ENCODE data around the gene NOLC1. TPM values are rescaled to one million over a fixed set of nuclear protein-coding genes. Genes with fewer than 3 reads are reported as not detected.

Gene NOLC1
- total and polyA plus RNA-seq, 3 donors from 2014 or later = 46.6 to 63.8 (median 53.7) TPM

- Histone ChIP-seq H3K9me3 (no peaks in the 10 kb centered on the region), H3K36me3 (ENCODE audit: low read depth, missing control alignments) (no peaks in the 10 kb centered on the region), H3K4me1 (peaks cover 10% of the 10 kb centered on the region), H3K4me3 (no peak overlapping the region), H3K27ac (no peak overlapping the region), H3K27me3 (no peaks in the 10 kb centered on the region)
- intact Hi-C loops (cut with DNase I; ENCODE audit: low total_unique reads) = no loop called here
- TF ChIP-seq, protein P1, sequence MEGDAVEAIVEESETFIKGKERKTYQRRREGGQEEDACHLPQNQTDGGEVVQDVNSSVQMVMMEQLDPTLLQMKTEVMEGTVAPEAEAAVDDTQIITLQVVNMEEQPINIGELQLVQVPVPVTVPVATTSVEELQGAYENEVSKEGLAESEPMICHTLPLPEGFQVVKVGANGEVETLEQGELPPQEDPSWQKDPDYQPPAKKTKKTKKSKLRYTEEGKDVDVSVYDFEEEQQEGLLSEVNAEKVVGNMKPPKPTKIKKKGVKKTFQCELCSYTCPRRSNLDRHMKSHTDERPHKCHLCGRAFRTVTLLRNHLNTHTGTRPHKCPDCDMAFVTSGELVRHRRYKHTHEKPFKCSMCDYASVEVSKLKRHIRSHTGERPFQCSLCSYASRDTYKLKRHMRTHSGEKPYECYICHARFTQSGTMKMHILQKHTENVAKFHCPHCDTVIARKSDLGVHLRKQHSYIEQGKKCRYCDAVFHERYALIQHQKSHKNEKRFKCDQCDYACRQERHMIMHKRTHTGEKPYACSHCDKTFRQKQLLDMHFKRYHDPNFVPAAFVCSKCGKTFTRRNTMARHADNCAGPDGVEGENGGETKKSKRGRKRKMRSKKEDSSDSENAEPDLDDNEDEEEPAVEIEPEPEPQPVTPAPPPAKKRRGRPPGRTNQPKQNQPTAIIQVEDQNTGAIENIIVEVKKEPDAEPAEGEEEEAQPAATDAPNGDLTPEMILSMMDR (IDR thresholded peaks at IDR 0.05) = no peak
- TF ChIP-seq POLR2A (IDR thresholded peaks at IDR 0.05) = no peak
- WGBS, 2 donors = 82 to 91% methylated on average over 3 of the region's 3 CpGs
- DNase-seq = no peak
Observed at GRCh38 chr10:102157224-102157623, 5.0 kb downstream of the NOLC1 start.

DNA sequence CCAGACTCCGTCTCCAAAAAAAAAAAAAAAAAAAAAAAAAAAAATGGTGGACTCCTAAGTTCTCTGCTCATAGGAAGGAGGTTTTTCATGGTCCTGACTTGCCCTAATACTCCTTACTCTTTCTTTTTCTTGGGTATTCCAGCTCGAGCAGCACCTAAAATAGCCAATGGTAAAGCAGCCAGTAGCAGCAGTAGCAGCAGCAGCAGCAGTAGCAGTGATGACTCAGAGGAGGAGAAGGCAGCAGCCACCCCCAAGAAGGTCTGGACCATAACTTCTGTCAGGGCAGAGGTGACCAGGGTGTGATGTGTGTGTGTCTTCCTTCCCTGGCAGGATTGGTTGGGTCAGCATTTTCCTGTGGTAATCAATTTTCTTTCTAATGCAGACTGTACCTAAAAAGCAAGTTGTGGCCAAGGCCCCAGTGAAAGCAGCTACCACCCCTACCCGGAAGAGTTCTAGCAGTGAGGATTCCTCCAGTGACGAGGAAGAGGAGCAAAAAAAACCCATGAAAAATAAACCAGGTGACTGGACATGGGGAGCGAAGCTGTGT is 6.9 kb downstream of the NOLC1 start:
- no peak overlapping the region for H3K4me3 ChIP-seq
- H3K36me3 ChIP-seq (ENCODE audit: low read depth, missing control alignments) = no peaks in the 10 kb centered on the region
- 89 to 94% methylated on average over 5 of the region's 5 CpGs for WGBS, 2 donors
- H3K4me1 ChIP-seq = no peaks in the 10 kb centered on the region
- no peak for TF ChIP-seq POLR2A (IDR thresholded peaks at IDR 0.05)
- TF ChIP-seq, protein P1 (IDR thresholded peaks at IDR 0.05) = no peak
- no peak overlapping the region for H3K27ac ChIP-seq
- H3K9me3 ChIP-seq = no peaks in the 10 kb centered on the region
- no peaks in the 10 kb centered on the region for H3K27me3 ChIP-seq
- intact Hi-C loops (cut with DNase I; ENCODE audit: low total_unique reads) = no loop called here
- DNase-seq = no peak

DNA sequence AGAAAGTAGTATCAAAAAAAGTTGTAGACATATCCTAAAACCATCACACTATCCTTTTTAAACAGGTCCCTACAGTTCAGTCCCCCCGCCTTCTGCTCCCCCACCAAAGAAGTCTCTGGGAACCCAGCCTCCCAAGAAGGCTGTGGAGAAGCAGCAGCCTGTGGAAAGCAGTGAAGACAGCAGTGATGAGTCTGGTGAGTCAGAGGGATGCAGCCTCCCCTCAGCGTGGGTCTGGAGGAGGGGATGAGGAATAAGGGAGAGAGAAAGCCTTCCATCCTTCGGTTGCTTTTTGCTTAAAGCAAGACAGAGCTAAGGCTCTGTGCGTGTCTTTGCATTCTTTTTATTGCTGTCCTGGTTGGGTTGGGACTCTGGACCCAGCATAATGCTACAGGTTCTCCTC is 7.6 kb downstream of the NOLC1 start:
- TF ChIP-seq POLR2A (IDR thresholded peaks at IDR 0.05) = no peak
- TF ChIP-seq, protein P1 (IDR thresholded peaks at IDR 0.05) = no peak
- no peak overlapping the region for H3K27ac ChIP-seq
- no peaks in the 10 kb centered on the region for H3K36me3 ChIP-seq (ENCODE audit: low read depth, missing control alignments)
- H3K4me1 ChIP-seq = no peaks in the 10 kb centered on the region
- H3K9me3 ChIP-seq = no peaks in the 10 kb centered on the region
- DNase-seq = no peak
- 92 to 95% methylated on average over 4 of the region's 4 CpGs for WGBS, 2 donors
- no peak overlapping the region for H3K4me3 ChIP-seq
- intact Hi-C loops (cut with DNase I; ENCODE audit: low total_unique reads) = no loop called here
- no peaks in the 10 kb centered on the region for H3K27me3 ChIP-seq

GRCh38 chr10:102163342-102163989 is 11.3 kb downstream of the NOLC1 start:
- H3K4me3 ChIP-seq = no peak overlapping the region
- DNase-seq = no peak
- H3K36me3 ChIP-seq (ENCODE audit: low read depth, missing control alignments) = no peaks in the 10 kb centered on the region
- no peak overlapping the region for H3K27ac ChIP-seq
- intact Hi-C loops (cut with DNase I; ENCODE audit: low total_unique reads) = no loop called here
- H3K4me1 ChIP-seq = no peaks in the 10 kb centered on the region
- no peaks in the 10 kb centered on the region for H3K9me3 ChIP-seq
- no peaks in the 10 kb centered on the region for H3K27me3 ChIP-seq
- TF ChIP-seq, protein P1 (IDR thresholded peaks at IDR 0.05) = no peak
- TF ChIP-seq POLR2A (IDR thresholded peaks at IDR 0.05) = no peak
- 67 to 73% methylated on average over 4 of the region's 4 CpGs for WGBS, 2 donors

DNA sequence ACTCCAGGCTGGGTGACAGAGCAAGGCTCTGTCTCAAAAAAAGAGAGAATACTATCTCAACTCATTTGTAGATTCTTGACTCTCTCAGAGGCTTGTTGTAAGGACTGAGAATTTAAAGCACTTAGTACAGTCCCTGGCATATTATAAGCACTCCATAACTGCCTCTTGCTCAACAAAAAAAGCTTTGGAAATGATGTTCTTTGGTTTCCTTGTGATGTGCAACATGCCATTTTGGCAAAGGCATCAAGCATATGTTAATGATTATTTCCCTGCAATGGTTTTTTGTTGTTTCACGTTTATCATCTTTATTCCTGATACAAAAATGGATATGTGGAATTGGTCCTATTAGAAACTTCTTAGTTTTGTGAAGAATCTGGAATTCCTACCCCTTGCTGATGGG is 15.7 kb downstream of the NOLC1 start:
- no peak for TF ChIP-seq POLR2A (IDR thresholded peaks at IDR 0.05)
- TF ChIP-seq, protein P1 (IDR thresholded peaks at IDR 0.05) = no peak
- Histone ChIP-seq H3K4me1 (no peaks in the 10 kb centered on the region), H3K27me3 (no peaks in the 10 kb centered on the region), H3K4me3 (no peak overlapping the region), H3K27ac (no peak overlapping the region), H3K9me3 (no peaks in the 10 kb centered on the region), H3K36me3 (ENCODE audit: low read depth, missing control alignments) (no peaks in the 10 kb centered on the region)
- WGBS, 2 donors = 46 to 50% methylated on average over 1 of the region's 1 CpG
- DNase-seq = no peak
- intact Hi-C loops (cut with DNase I; ENCODE audit: low total_unique reads) = no loop called here
